Epidermal melanocyte (primary cell): Measurements from ENCODE around the gene OR14C36.
"Not testable (repeated sequence)": the region's sequence is repeated elsewhere in the genome, so short reads cannot be mapped to it uniquely, and the experiment has no call there.

Experiments used
- DNase-seq: peaks from one replicate; pipeline ENCODE4 v3.0.0; 2011; ENCODE audit warnings: low spot score; ENCODE audit not compliant: insufficient read length

The OR14C36 gene

DNA sequence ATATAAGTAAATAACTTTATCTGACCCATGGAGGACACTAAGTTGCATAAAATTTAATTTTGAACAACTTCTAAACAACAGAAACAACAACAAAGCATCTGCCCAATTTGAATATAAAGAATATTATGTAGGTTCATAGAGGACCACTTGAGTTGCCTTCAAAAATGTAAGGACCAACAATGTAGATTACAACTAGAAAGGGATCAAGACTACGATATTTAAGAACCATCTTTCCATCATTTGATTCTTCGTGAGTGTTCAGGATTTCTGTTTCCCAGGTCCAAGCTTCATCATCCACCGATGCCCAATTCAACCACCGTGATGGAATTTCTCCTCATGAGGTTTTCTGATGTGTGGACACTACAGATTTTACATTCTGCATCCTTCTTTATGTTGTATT lies at the start of gene OR14C36:
TSS of gene OR14C36 (plus strand) at position 301 of the 400 bp plus-strand sequence. CDS start at position 301, 0 bp downstream.
- no peak for DNase-seq

- no peak for DNase-seq
Observed at GRCh38 chr1:248303324-248303723, 45.3 kb upstream of the OR14C36 start, which contains the start of gene OR2T12. TSS of gene OR2T12 (minus strand) at chr1:248303424. CDS start at chr1:248295578, 7,846 bp downstream.

DNA sequence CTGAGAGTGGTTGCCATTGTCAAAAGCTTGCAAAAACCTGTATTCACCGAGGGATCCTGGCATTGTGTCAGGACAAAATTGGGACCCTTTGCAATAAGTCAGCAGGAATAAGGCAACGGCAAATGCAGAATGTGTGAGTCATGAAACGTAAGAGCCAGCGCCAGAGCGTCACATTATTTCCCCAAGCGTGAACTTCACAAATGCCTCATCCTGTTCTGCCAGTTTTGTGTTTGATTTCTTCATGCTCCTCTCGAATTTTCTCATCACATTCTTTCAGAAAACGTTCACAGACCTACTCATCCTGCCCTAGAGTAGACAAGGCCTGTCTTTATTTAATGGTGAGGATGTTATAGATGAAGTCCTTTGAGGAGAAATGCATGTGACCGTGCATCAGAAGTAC lies 42.9 kb upstream of the OR14C36 start:
- DNase-seq, result not testable (repeated sequence)

GRCh38 chr1:248306103-248306502 lies 42.5 kb upstream of the OR14C36 start:
- DNase-seq, result no peak

DNA sequence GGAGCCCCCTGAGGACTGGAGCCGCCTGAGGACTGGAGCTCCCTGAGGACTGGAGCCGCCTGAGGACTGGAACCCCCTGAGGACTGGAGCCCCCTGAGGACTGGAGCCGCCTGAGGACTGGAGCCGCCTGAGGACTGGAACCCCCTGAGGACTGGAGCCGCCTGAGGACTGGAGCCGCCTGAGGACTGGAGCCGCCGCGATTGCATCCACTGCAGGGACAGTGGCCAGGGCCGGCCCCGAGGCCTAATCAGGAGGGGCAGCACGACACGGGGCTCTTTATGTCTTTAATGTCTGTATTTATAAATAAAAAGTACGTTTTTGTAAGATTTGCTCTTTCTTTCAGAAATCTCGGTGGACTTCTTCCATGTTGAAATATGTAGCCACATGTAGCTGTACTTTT lies 41.8 kb upstream of the OR14C36 start:
- DNase-seq, result not testable (repeated sequence)

GRCh38 chr1:248316796-248317195 lies 31.8 kb upstream of the OR14C36 start:
- no peak for DNase-seq

DNA sequence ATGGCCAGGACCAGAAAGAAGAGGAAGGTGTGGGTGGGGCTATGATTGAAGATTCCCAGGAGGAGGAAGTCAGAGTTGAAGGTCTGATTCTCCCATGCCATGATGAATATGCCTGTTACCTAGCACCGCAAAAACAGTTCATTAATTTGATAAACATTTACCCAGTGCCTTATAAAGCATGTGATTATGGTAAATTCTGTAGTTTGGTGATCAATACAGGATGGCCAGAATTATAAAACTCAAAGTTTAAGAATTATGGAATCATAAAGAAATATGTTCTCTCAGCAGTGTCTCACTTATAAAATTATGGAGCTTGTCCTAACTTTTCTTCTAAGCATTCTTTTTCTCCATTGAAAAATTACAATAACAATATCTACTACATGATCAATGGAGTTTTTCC lies 24.1 kb upstream of the OR14C36 start, which contains the start of gene OR2M7:
TSS of gene OR2M7 (minus strand) at position 101 of the 400 bp plus-strand sequence. CDS start at position 101, 0 bp downstream.
- DNase-seq, result no peak

DNA sequence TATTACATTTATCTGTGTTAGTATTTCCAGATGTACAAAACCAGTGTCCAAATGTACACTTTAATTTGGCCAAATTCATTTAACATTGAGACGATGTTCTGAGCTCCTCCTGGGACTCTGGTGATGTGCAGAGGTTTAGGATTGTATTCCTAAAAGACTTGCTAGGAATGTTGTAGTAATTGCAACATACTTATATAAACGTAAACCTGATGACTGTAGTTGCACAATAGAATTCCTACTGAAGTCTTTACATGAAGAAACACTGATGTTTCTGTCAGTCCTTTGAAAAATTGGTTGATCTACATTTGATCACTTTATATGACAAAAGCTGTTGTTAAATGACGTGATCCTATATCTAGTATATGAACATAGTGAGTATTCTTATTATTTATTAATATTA lies 5.1 kb upstream of the OR14C36 start:
- no peak for DNase-seq

DNA sequence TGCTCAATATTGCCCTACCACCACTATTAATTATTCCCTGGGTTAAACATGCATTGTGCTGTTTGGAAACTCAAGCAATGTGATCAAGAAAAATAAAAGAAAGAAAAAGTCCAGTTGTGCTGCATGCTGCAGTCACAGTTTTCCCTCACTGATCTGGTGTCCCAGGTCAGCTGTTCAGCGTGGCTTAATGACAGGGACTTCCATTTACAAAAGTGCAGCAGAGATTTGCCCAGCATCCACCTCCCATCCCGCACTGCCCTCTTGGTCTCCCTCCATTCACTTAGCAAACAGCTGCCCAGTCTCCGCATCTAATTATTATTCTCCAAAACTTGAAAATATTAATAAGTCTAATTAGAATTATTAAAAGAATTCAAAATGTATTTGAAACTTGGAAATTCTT lies 10.8 kb downstream of the OR14C36 start:
- no peak for DNase-seq

DNA sequence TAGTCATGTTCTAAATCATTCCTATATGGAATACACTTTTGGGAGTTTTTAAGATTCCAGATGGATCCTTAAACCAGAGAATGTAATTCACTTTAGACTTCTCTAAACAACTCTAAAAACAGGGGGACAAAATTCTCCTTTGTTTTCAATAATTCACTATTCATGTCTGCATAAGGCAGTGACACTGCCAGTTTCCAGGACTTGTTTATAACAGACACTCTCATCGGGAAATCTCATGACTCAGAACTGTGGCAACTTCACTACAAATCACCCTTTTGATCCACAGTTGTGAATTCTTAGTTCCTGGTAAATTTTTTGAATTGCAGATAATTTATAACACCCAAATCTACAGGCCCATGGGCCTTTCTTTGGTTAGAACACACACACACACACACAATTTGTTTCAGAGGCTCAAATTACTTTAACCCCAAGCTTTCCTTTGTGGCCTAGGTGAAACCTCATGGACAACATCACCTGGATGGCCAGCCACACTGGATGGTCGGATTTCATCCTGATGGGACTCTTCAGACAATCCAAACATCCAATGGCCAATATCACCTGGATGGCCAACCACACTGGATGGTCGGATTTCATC lies 12.6 kb downstream of the OR14C36 start, which contains the start of gene OR2T4:
TSS of gene OR2T4 (plus strand) at position 545 of the 595 bp plus-strand sequence. CDS start at position 545, 0 bp downstream.
- no peak for DNase-seq

DNA sequence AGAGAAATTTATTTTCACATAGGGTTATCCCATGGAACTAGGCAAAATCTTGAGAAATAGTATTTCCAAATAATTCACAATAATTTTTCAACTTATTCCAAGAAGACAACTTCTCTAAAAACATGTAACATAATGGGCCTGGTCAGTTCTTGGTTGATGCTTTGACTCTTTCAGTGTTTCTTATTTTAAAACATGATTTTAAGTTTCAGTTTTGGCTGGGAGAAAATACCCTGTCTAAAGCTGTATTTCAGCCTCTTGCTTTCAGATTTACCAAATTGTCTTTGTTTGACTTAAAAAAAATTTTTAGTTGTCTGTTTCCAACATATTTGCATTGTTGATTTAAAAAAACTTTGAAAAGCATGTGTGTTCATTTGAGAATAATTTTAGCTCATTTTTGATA lies 18.0 kb downstream of the OR14C36 start:
- DNase-seq, result no peak

DNA sequence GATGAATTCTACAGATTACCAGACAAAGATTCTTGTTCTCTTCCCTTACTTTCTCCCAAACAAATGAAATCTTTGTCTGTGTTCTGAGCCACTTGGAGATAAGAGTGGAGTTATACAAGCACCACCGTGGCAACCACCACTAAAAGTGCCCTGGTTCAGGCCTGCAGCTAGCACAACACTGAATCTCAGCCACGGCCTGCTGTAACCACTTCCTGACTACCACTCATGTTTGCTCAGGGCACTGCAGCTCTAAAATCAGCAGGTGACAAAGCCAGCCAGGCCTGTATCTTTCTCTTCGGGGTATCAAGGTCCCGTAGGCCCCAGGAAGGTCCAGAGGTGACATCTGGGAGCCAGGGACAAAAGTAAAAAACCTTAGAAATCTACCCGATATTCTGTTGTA lies 23.8 kb downstream of the OR14C36 start:
- DNase-seq, result no peak

DNA sequence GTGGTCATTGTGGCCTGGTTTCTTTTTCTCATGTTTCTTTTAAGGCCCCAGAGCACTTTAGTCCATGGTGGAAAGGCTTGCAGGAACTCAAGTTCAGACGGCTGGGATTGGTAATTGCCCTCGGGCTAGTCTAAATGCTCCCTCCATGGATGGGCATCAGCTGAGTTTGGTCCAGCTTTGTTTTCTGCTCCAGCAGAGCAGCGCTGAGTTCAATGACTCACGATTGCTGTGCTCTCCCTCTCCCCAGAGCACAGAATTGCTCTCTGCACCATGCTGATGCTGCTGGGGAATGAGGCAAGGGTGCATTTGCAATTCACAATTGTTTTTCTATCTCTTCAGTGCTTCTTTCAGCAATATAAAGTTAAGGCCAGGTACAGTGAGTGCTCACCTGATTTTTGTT lies 25.2 kb downstream of the OR14C36 start:
- no peak for DNase-seq

GRCh38 chr1:248375446-248375845 lies 26.9 kb downstream of the OR14C36 start, which contains the start of gene OR2T6:
TSS of gene OR2T6 (plus strand) at chr1:248375746. CDS start at chr1:248387609, 11,863 bp downstream.
- no peak for DNase-seq

GRCh38 chr1:248376916-248377315 lies 28.3 kb downstream of the OR14C36 start:
- no peak for DNase-seq

- no peak for DNase-seq
Observed at GRCh38 chr1:248380854-248381253, 32.3 kb downstream of the OR14C36 start.

- DNase-seq, result no peak
Observed at GRCh38 chr1:248388426-248388825, 39.9 kb downstream of the OR14C36 start.

- DNase-seq, result no peak
Observed at GRCh38 chr1:248393050-248393449, 44.5 kb downstream of the OR14C36 start.
